HG03571 (cell line): Measurements from ENCODE around the gene DDRGK1.

Experiments
- ATAC-seq: cut with Tn5 transposase; IDR thresholded peaks from one replicate; pipeline ENCODE4 v1.9.1; 2021; ENCODE audit not compliant: unreplicated experiment

Gene DDRGK1

GRCh38 chr20:3235666-3236324 is 31.3 kb upstream of the DDRGK1 start:
- no peak for ATAC-seq

DNA sequence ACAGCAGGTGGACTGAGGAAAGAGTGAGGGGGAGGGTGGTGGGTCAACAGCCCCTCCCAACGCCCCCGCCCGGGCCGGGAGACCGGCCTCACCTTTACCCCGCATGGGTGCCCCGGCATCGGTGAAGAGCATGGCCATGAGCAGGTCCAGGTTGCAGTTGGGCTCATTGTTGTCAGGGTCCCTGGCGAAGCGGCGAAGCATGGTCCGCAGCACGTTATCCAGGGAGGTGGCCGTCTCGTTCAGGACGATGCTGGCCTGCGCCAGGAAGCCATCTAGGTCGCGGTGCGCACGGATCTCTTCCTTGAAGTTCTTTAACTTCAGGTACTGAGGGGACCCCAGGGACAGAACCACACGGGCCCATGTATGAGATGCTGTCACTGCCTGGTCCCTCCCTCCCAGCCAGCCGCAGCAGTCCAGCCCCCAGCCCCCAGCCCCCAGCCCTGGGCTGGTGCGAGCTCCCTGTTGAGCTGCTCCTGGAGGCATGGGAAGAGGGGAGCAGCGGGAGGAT is 29.6 kb upstream of the DDRGK1 start:
- ATAC-seq = no peak

- ATAC-seq = no peak
Observed at GRCh38 chr20:3233131-3233990, 28.9 kb upstream of the DDRGK1 start.

DNA sequence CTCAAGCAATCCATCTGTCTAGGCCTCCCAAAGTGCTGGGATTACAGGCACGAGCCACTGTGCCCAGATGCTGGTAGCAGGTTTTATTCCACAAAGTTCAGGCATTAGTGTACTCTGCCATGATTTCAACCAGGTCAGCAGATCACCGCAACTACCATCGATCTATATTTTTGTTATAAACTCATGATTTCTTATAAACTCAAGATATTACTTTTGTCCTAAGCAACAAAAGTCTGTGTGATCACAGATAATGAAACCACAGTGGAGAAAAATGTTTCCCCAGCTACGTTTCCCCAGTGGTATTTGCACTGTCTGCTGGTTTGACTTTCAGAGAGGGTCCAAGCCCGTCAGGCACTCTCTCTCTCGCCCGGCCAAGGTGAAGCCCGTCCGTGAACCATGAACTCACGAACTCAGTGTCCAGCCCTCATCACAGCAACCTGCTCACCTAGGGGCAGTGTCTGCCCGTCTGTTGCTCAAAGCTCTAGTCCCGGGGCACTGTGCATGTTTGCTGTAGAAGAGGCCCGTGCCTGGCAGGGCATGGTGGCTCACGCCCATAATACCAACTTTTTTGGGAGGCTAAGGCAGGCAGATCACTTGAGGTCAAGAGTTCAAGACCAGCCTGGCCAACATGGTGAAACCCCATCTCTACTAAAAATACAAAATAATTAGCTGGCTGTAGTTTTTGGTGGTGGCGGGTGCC is 27.6 kb upstream of the DDRGK1 start:
- no peak for ATAC-seq

- ATAC-seq = no peak
Observed at GRCh38 chr20:3231116-3231515, 26.6 kb upstream of the DDRGK1 start.

DNA sequence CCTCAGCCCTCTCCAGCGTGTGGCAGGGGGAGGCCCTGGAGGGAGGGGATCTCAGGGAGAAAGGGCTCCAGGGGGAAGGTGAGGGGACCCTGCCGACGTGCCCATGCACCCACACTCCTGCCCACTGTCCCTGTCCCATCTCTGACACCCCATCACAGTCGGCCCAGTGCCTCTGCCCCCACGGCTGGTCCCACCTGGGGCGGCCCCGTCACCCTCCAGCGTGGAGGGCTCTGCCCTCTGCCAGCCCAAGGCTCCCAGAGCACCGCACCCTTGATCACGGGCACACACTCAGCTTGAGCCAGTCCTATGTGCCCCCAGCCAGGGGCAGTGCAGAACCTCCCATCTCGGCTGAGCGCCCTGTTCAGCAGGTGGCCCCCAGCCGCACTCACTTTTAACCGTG is 25.3 kb upstream of the DDRGK1 start:
- no peak for ATAC-seq

DNA sequence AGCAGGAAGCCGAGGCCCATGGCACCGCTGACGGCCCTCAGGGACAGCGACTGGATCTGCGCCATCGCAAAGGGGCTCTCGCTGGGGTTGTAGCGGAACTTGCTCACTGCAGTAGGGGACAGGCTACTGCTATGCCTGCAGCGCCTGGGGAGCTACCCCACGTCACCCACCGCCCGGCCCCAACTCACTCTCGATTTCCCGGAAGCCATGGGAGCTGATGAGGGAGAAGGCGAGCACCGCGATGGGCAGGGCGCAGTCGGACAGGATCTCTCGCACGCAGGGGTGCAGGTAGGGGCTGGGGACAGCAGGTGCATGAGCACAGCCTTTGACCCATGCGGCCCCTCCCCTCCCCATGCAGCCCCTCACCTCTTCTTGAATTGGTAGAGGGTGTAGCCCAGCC is 24.7 kb upstream of the DDRGK1 start:
- ATAC-seq = no peak

DNA sequence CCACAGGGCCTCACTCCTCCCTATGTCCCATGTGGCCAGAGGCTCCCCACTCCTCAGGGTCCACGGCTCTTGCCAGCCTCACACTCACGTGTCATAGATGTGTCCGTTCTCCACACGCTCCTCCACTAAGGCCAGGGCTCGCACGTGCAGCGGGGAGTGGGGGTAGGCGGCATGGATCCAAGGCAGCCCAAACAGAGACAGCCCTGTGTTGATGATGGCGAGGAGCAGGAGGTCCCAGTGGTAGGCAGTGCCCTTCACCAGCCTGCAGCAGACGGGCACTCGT is 24.2 kb upstream of the DDRGK1 start:
- no peak for ATAC-seq

- no peak for ATAC-seq
Observed at GRCh38 chr20:3227936-3228749, 23.7 kb upstream of the DDRGK1 start.

- ATAC-seq = no peak
Observed at GRCh38 chr20:3227506-3227905, 23.0 kb upstream of the DDRGK1 start.

- no peak for ATAC-seq
Observed at GRCh38 chr20:3226864-3227263, 22.4 kb upstream of the DDRGK1 start.

GRCh38 chr20:3226093-3226492 is 21.6 kb upstream of the DDRGK1 start:
- no peak for ATAC-seq

DNA sequence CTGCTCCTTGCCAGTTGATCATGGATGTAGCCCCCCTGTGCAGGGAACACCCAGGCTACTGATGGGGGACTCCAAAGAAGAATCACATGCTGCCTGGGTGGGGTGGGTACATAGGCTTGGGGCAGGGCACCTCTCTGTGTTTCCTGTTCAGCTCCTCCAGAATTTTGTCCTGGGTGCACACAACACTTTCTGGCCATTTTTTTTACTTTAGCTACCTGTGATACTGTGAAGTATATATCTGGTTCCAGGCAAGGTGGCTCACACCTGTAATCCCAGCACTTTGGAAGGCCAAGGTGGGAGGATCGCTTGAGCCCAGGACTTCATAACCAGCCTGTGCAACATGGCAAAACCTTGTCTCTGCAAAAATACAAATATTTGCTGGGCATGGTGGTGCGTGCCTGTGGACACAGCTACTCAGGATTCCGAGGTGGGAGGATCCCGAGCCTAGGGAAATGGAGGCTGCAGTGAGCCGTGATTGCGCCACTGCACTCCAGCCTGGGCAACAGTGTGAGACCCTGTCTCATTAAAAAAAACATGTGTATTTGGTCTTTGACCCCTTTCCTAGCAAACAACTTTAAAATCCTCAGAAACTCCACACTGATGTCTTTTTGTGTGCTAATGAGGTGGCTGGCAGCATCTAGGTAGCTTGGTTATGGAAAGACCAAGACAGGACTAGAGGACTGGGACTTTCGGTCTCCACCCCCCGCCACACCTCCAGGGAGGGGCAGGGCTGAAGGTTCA is 20.4 kb upstream of the DDRGK1 start:
- no peak for ATAC-seq

DNA sequence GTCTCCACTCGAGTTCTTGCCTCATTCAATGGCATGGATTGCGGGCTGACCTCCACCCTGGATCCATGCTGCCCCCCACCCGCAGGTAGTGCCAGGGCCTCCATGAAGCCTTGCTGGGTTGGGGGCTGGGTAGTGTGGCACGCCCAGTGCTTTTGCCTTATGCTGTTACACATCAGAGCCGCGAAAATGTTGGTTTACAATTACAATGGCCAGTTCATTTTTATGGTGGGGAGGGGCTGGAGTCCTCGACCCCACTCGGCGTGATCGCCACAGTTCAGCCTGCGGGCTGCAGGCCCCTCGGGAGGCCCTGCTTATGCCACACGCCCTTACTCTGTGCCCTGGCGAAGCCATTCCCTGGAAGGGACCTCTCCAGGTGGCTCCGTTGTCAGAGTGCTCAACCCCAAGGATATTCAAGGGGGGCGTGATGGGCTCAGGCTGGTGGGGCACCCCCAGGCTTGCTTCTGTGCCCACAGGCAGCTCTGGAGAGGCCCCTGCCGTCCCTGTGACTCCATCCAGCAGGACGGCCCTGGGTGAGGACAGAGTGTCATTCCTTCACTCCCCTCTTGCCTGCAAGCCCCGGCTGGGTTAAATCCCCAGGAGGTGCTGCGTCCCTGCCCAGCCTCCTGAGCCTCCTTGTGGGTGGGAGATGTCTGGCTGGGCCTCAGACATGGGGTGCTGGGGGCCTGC is 19.7 kb upstream of the DDRGK1 start:
- no peak for ATAC-seq

DNA sequence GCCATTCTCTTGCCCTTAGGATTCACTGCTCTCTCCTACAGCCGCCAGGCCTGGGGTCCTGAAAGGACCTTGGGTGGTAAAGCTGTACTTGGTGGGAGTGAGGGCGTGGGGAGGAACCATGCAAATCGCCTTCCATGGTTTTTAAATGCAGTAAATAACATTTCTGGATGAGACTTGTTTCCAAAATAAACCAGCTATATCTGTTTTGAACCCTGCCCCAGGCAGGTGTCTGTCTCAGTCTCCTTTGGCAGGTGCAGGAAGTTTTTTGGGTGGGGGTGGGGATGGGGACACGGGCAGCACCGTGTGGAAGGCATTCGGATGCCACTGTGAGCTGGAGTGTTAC is 19.1 kb upstream of the DDRGK1 start:
- no peak for ATAC-seq

GRCh38 chr20:3222635-3223600 is 18.4 kb upstream of the DDRGK1 start:
- ATAC-seq = no peak

- ATAC-seq = no peak
Observed at GRCh38 chr20:3221398-3222226, 17.1 kb upstream of the DDRGK1 start.
